ENCODE measurements around the gene CRK. TPM values are rescaled to one million over a fixed set of nuclear protein-coding genes. Genes with fewer than 3 reads are reported as not detected.
A peak's percentile ranks its signal among the peaks of the same experiment; 100 is the strongest.

Gene CRK
- total RNA-seq, 1 donor from 2014 or later: 46.4 TPM

DNA sequence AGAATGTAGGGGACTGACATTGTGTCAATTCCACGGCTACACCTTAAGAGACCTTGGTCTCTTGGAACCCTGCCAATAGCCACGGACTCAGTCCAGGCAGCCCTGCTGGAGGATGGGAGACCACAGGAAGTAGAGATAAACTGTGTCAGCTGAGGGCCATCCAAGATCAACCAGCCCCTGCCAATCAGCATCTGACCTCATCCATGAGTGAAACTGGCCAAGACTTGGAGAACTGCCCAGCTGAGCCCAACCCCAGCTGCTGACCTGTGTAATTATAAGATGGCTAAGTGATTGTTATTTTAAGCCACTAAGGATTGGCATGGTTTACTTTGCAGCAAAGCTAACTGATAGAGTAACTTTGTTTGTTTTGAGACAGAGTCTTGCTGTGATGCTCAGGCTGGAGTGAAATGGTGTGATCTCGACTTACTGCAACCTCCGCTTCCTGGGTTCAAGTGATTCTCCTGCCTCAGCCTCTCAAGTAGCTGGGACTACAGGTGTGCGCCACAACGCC is 42.7 kb downstream of the CRK start:
- Mint-ChIP-seq H3K27ac (ENCODE audit: unreplicated experiment) (no peak overlapping the region), H3K4me3 (ENCODE audit: unreplicated experiment) (no peak overlapping the region), H3K27me3 (ENCODE audit: unreplicated experiment) (no peaks in the 10 kb centered on the region), H3K4me1 (ENCODE audit: low read depth, unreplicated experiment) (no peaks in the 10 kb centered on the region), H3K36me3 (ENCODE audit: unreplicated experiment) (no peaks in the 10 kb centered on the region), H3K9me3 (ENCODE audit: unreplicated experiment) (peaks cover 3% of the 10 kb centered on the region)
- DNase-seq: no peak
- TF ChIP-seq, protein P1, sequence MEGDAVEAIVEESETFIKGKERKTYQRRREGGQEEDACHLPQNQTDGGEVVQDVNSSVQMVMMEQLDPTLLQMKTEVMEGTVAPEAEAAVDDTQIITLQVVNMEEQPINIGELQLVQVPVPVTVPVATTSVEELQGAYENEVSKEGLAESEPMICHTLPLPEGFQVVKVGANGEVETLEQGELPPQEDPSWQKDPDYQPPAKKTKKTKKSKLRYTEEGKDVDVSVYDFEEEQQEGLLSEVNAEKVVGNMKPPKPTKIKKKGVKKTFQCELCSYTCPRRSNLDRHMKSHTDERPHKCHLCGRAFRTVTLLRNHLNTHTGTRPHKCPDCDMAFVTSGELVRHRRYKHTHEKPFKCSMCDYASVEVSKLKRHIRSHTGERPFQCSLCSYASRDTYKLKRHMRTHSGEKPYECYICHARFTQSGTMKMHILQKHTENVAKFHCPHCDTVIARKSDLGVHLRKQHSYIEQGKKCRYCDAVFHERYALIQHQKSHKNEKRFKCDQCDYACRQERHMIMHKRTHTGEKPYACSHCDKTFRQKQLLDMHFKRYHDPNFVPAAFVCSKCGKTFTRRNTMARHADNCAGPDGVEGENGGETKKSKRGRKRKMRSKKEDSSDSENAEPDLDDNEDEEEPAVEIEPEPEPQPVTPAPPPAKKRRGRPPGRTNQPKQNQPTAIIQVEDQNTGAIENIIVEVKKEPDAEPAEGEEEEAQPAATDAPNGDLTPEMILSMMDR (IDR thresholded peaks at IDR 0.05; ENCODE audit: partially characterized antibody, unreplicated experiment): no peak

DNA sequence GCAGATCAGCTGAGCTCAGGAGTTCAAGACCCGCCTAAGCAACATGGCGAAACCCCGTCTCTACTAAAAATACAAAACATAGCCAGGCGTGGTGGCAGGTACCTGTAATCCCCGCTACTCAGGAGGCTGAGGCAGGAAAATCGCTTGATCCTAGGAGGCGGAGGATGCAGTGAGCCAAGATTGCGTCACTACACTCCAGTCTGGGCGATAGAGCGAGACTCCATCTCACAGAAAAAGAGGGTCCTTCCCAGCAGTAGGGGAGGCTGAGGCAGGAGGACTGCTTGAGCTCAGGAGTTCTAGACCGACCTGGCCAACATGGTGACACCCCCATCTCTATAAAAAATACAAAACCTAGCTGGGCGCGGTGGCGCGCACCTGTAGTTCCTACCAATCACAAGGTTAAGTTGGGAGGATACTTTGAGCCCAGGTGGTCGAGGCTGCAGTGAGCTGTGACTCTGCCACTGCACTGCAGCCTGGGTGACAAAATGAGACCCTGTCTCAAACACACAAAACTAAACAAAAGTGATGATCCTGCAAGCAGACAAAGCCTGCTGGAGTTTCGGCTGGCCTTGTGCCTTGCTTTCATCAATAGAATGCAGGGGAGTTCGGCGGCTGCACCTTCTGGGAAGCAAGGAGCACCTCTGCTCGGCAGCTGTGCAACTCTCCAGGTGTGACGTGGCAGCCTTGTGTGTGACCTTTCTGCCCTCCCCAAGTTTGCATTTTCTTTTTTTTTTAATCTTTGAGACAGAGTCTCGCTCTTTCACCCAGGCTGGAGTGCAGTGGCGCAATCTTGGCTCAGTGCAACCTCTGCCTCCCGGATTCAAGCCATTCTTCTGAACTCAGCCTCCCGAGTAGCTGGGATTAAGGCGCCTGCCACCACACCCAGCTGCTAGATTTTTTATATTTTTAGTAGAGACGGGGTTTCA is 43.6 kb downstream of the CRK start:
- H3K4me3 Mint-ChIP-seq (ENCODE audit: unreplicated experiment): no peak overlapping the region
- peaks cover 3% of the 10 kb centered on the region for H3K9me3 Mint-ChIP-seq (ENCODE audit: unreplicated experiment)
- no peak for DNase-seq
- H3K36me3 Mint-ChIP-seq (ENCODE audit: unreplicated experiment): no peaks in the 10 kb centered on the region
- H3K4me1 Mint-ChIP-seq (ENCODE audit: low read depth, unreplicated experiment): no peaks in the 10 kb centered on the region
- no peaks in the 10 kb centered on the region for H3K27me3 Mint-ChIP-seq (ENCODE audit: unreplicated experiment)
- TF ChIP-seq, protein P1 (IDR thresholded peaks at IDR 0.05; ENCODE audit: partially characterized antibody, unreplicated experiment): no peak
- no peak overlapping the region for H3K27ac Mint-ChIP-seq (ENCODE audit: unreplicated experiment)

DNA sequence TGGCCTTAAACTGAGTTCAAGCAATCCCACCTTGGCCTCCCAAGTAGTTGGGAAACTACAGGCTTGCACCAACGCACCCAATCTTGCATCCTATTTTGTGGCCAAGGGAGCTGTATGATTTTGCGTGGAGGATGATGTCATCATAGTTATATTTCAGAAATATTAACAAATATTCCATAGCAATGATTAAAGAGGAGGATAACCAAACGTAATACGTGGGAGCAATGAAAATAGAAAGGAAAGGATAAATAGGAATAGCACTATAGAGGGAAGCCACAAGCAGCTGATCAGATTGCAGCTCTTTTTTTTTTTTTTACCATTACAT is 53.8 kb downstream of the CRK start:
- Mint-ChIP-seq H3K36me3 (ENCODE audit: unreplicated experiment) (no peaks in the 10 kb centered on the region), H3K27me3 (ENCODE audit: unreplicated experiment) (peaks cover 14% of the 10 kb centered on the region), H3K4me3 (ENCODE audit: unreplicated experiment) (no peak overlapping the region), H3K4me1 (ENCODE audit: low read depth, unreplicated experiment) (peaks cover 10% of the 10 kb centered on the region), H3K9me3 (ENCODE audit: unreplicated experiment) (peaks cover 9% of the 10 kb centered on the region), H3K27ac (ENCODE audit: unreplicated experiment) (peak overlapping the region; percentile 76)
- TF ChIP-seq, protein P1 (IDR thresholded peaks at IDR 0.05; ENCODE audit: partially characterized antibody, unreplicated experiment): no peak
- DNase-seq: no peak

DNA sequence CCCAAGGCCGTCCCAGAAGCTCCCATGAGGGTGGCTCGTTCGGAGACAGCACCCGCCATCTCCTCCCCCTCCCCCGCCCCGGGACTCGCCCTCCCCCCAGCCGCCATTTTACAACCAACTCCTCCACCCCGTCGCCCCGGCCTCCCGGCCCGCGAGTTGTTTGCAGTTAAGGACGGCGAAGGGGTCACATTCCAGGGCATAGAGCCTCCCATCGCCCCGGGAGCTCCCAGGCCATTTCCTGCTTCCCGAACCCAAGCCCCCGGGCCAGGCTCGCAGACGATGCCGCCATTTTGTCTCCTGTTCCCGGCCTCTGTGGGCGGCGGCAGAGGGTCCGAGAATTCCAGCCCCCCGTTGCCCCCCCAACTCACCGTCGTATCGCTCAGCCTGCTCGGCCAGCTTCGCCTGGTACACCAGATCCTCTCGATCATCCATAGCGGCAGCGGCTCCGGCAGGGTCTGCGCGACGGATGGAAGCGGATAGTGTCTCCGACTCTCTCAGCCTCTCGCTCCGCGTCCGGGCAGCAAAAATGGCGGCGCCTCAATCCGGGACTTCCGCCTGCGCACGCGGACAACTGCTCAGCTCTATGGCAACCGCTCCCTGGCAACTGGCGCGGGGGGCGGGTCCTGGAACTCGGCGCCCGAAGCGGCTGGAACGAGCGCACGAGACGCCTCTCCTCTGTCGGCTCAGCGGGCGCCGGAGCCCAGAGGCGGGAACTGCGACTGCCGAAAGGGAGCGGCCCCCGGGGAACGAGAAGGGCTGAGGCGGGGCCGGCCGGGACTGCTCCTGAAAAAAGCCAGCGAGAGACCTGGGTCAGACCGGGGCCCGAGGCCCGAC is 56.1 kb downstream of the CRK start, which contains the start of gene YWHAE:
Gene YWHAE, minus strand, starts transcription at position 544 of the 834 bp plus-strand sequence. Its CDS starts 112 bp downstream, at position 432.
- Mint-ChIP-seq H3K27ac (ENCODE audit: unreplicated experiment) (peak within 1 kb of the TSS; percentile 100), H3K4me1 (ENCODE audit: low read depth, unreplicated experiment) (peaks cover 14% of the 10 kb centered on the region), H3K9me3 (ENCODE audit: unreplicated experiment) (peaks cover 9% of the 10 kb centered on the region), H3K4me3 (ENCODE audit: unreplicated experiment) (peak within 1 kb of the TSS; percentile 88), H3K27me3 (ENCODE audit: unreplicated experiment) (peaks cover 14% of the 10 kb centered on the region), H3K36me3 (ENCODE audit: unreplicated experiment) (no peaks in the 10 kb centered on the region)
- DNase-seq: peak; percentile 98
- TF ChIP-seq, protein P1 (IDR thresholded peaks at IDR 0.05; ENCODE audit: partially characterized antibody, unreplicated experiment): no peak

Measured in glutamatergic neuron (in vitro differentiated cells).